Fibroblast of lung (primary cell): ENCODE data around the gene B4GALT2.

Source experiments
- CTCF ChIP-seq, 2 donors: IDR thresholded peaks in 1 of 2; conservative IDR thresholded peaks in 1 of 2; 1 replicate in 1 of 2; 2 replicates in 1 of 2; pipeline ENCODE4 v1.5.1; 2011 to 2012; ENCODE audit warnings: low read length in 2 of 2, control low read depth in 1 of 2, inconsistent platforms in 1 of 2, low read depth in 1 of 2, mild to moderate bottlenecking in 1 of 2
- EZH2 ChIP-seq: IDR thresholded peaks from 2 replicates; pipeline ENCODE4 v1.5.1; 2012; ENCODE audit warnings: low read length, control low read depth, mild to moderate bottlenecking; ENCODE audit errors: missing control alignments

- TF ChIP-seq EZH2 (no peak), CTCF (conservative IDR thresholded peaks at IDR 0.05 in 1 of 2, IDR thresholded peaks at IDR 0.05 in 1 of 2; ENCODE audit: low read depth in 1 of 2, low read length in 2 of 2) (no peak)
Measured at GRCh38 chr1:44024031-44024902, 45.3 kb downstream of the B4GALT2 start.
